ENCODE results near the gene CFAP298. TPM values are rescaled to one million over a fixed set of nuclear protein-coding genes. Genes with fewer than 3 reads are reported as not detected.
"Not testable (repeated sequence)": the region's sequence is repeated elsewhere in the genome, so short reads cannot be mapped to it uniquely, and the experiment has no call there.

Gene CFAP298
- total RNA-seq, 2 experiments from 2014 or later: 40.1 to 40.4 TPM

DNA sequence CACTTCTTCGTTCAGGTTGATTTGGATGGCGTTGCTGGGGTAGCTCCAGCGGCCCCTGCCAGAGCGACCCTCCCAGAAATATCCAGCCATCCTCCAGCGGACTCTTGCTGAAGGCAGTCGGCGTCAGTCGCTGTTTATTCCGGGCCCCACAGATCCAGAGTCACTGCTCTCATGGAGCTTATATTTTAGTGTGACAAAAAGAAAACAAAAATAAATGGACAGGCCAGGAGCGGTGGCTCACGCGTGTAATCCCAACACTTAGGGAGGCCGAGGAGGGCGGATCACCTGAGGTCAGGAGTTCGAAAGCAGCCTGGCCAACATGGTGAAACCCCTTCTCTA, 791 bp upstream of the CFAP298 start:
- no peak for DNase-seq
- Mint-ChIP-seq H3K36me3 (peaks cover 7% of the 10 kb centered on the region), H3K4me1 (peaks cover 19% of the 10 kb centered on the region), H3K4me3 (peak overlapping the region; percentile 98), H3K27me3 (peaks cover 10% of the 10 kb centered on the region), H3K27ac (peak overlapping the region; percentile 90), H3K9me3 (ENCODE audit: low read depth) (no peaks in the 10 kb centered on the region)
- ATAC-seq: no peak
- CTCF ChIA-PET: interaction anchor here (4.6 kb wide), 1 partner anchor 12 kb away, joined by 34 read pairs; no protein-coding TSS in a partner anchor

GRCh38 chr21:32611471-32611997, 643 bp downstream of the CFAP298 start:
- H3K9me3 Mint-ChIP-seq (ENCODE audit: low read depth): no peaks in the 10 kb centered on the region
- peaks cover 19% of the 10 kb centered on the region for H3K4me1 Mint-ChIP-seq
- H3K4me3 Mint-ChIP-seq: peak overlapping the region; percentile 98
- peaks cover 9% of the 10 kb centered on the region for H3K27me3 Mint-ChIP-seq
- CTCF ChIA-PET: interaction anchor here (0.7 to 4.6 kb wide), 10 partner anchors 10 to 217 kb away, joined by 3 to 34 read pairs (median 3); partner anchors contain the start of genes PAXBP1 and SYNJ1
- DNase-seq (peak; percentile 66), ATAC-seq (peak; percentile 27)
- peaks cover 12% of the 10 kb centered on the region for H3K36me3 Mint-ChIP-seq
- H3K27ac Mint-ChIP-seq: peak overlapping the region; percentile 90

DNA sequence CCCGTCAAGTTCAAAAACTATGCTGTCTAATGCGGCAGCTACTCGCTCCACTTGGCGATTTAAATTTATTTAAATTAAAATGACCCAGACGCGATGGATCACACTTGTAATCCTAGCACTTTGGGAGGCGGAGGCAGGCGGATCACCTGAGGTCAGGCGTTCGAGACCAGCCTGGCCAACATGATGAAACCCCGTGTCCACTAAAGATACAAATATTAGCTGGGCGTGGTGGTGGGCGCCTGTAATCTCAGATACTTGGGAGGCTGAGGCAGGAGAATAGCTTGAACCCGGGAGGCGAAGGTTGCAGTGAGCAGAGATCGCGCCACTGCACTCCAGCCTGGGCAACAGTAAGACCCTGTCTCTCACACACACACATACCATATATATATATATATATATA, 1.2 kb downstream of the CFAP298 start:
- H3K4me1 Mint-ChIP-seq: peaks cover 19% of the 10 kb centered on the region
- ATAC-seq: not testable (repeated sequence)

GRCh38 chr21:32608851-32609250, 3.3 kb downstream of the CFAP298 start:
- no peak for DNase-seq
- Mint-ChIP-seq H3K9me3 (ENCODE audit: low read depth) (no peaks in the 10 kb centered on the region), H3K4me3 (no peak overlapping the region), H3K27ac (no peak overlapping the region), H3K4me1 (peaks cover 19% of the 10 kb centered on the region), H3K27me3 (no peaks in the 10 kb centered on the region), H3K36me3 (peaks cover 17% of the 10 kb centered on the region)
- CTCF ChIA-PET: interaction anchor here (0.7 to 4.6 kb wide), 4 partner anchors 8 to 260 kb away, joined by 3 to 34 read pairs (median 4); partner anchors contain the start of gene EVA1C
- ATAC-seq: no peak

More for the DNA sequence above, 1.2 kb downstream of the CFAP298 start:
- H3K9me3 Mint-ChIP-seq (ENCODE audit: low read depth); H3K27ac Mint-ChIP-seq; DNase-seq; H3K27me3 Mint-ChIP-seq: not testable (repeated sequence)
- Mint-ChIP-seq H3K36me3 (peaks cover 13% of the 10 kb centered on the region), H3K4me3 (peak overlapping the region; percentile 98)
- CTCF ChIA-PET: interaction anchor here (0.8 to 4.6 kb wide), 4 partner anchors 10 to 217 kb away, joined by 3 to 34 read pairs (median 3); no protein-coding TSS in a partner anchor

- ATAC-seq (no peak), DNase-seq (no peak)
- H3K4me3 Mint-ChIP-seq: no peak overlapping the region
- CTCF ChIA-PET: interaction anchor here (1.1 to 1.5 kb wide), 2 partner anchors 17 to 203 kb away, joined by 3 to 5 read pairs; no protein-coding TSS in a partner anchor
- no peaks in the 10 kb centered on the region for H3K27me3 Mint-ChIP-seq
- no peak overlapping the region for H3K27ac Mint-ChIP-seq
- peaks cover 25% of the 10 kb centered on the region for H3K36me3 Mint-ChIP-seq
- H3K4me1 Mint-ChIP-seq: peaks cover 9% of the 10 kb centered on the region
- H3K9me3 Mint-ChIP-seq (ENCODE audit: low read depth): no peaks in the 10 kb centered on the region
These were observed 6.7 kb downstream of the CFAP298 start for GRCh38 chr21:32605469-32605868.

DNA sequence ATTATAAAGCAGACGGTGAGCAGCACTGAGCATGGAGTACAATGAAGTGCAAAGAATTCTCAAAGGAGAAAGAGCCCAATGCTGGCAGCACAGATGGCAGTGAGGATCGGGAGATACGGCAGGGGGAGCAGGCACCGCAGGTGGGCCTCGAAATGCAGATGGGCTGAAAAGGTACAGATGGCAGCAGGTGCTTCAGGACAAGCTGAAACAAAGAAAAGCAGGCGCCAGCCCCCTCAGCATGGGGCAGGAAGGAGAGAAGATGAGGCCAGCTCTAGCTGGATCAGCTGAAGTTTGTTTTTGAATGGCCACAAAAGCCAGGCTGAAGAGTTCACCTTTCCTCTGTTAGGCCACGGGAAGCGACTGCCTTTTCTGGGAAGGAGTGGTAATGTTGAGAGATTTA, 7.7 kb downstream of the CFAP298 start:
- DNase-seq (no peak), ATAC-seq (no peak)
- CTCF ChIA-PET: no interaction called here
- Mint-ChIP-seq H3K4me1 (peaks cover 8% of the 10 kb centered on the region), H3K27me3 (no peaks in the 10 kb centered on the region), H3K36me3 (peaks cover 24% of the 10 kb centered on the region), H3K4me3 (no peak overlapping the region), H3K9me3 (ENCODE audit: low read depth) (no peaks in the 10 kb centered on the region), H3K27ac (no peak overlapping the region)

DNA sequence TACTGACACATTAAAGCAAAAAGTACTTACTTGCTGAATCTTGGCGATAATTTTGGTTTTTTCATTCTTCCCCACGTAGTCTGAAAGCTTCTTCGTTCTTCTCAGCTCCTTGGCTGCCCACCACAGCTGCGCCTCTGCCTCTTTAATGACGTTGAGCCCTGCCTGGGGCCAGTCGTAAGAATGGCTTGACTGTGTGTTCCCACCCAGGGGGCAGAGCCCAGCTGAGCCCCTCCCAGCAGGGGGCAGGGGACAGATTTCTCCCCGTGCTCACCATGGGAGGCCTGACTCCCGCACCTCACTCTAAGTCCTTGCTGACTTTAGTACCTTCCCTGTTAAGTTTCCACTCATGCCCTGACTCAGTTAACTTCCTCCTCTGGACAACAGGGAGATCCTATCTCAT, 9.0 kb downstream of the CFAP298 start:
- H3K9me3 Mint-ChIP-seq (ENCODE audit: low read depth): no peaks in the 10 kb centered on the region
- CTCF ChIA-PET: interaction anchor here (5.1 kb wide), 1 partner anchor 200 kb away, joined by 75 read pairs; no protein-coding TSS in a partner anchor
- H3K36me3 Mint-ChIP-seq: peaks cover 19% of the 10 kb centered on the region
- H3K27me3 Mint-ChIP-seq: no peaks in the 10 kb centered on the region
- H3K27ac Mint-ChIP-seq: no peak overlapping the region
- DNase-seq: no peak
- no peak overlapping the region for H3K4me3 Mint-ChIP-seq
- peaks cover 8% of the 10 kb centered on the region for H3K4me1 Mint-ChIP-seq
- no peak for ATAC-seq

DNA sequence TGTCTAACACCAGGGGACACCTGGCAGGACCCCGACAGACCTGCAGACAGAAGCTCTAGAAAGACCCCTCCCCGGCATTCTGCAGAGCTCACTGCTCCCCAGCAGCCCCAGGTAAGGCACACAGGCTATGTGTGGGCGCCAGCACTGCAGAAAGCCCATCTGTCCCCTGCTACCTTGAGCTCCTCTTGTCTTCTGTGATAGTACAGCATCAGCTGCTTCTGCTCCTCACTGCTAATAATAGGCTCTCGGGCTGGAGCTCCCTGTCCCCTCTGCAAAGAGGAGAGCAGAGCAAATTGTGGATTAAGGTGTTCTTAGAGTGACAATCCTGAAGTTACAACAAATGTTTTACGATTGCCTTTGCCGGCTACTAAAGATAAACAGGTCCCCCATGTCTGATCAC, 10.1 kb downstream of the CFAP298 start:
- peaks cover 8% of the 10 kb centered on the region for H3K4me1 Mint-ChIP-seq
- CTCF ChIA-PET: interaction anchor here (0.7 to 5.1 kb wide), 12 partner anchors 9 to 736 kb away, joined by 3 to 75 read pairs (median 7); partner anchors contain the start of genes CFAP298 and URB1
- DNase-seq (no peak), ATAC-seq (no peak)
- H3K27me3 Mint-ChIP-seq: no peaks in the 10 kb centered on the region
- H3K36me3 Mint-ChIP-seq: peaks cover 16% of the 10 kb centered on the region
- no peak overlapping the region for H3K4me3 Mint-ChIP-seq
- no peak overlapping the region for H3K27ac Mint-ChIP-seq
- H3K9me3 Mint-ChIP-seq (ENCODE audit: low read depth): no peaks in the 10 kb centered on the region

DNA sequence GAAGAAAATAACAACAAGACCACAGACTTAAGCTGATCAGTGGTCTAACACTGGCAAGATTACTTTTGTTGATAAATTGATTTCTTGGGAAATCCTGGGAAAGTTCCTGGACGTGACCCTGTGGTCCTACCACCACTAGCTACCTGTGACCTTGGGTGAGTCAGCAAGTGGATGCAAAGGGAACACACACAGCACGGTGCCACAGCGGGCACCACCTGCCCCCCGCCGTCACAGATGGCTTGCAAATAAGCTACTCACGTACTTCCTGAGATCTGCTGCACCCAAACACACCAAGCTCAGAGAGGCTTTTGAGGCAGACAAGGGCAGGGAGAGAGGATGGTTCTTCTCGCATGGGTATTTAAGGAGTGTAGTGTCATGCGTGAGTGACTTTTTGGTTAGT, 12.7 kb downstream of the CFAP298 start:
- no peak for ATAC-seq
- no peaks in the 10 kb centered on the region for H3K27me3 Mint-ChIP-seq
- no peak overlapping the region for H3K4me3 Mint-ChIP-seq
- H3K4me1 Mint-ChIP-seq: peaks cover 19% of the 10 kb centered on the region
- no peak overlapping the region for H3K27ac Mint-ChIP-seq
- CTCF ChIA-PET: interaction anchor here (0.7 to 5.1 kb wide), 7 partner anchors 10 to 227 kb away, joined by 3 to 75 read pairs (median 4); no protein-coding TSS in a partner anchor
- DNase-seq: no peak
- H3K36me3 Mint-ChIP-seq: peaks cover 10% of the 10 kb centered on the region
- no peaks in the 10 kb centered on the region for H3K9me3 Mint-ChIP-seq (ENCODE audit: low read depth)

DNA sequence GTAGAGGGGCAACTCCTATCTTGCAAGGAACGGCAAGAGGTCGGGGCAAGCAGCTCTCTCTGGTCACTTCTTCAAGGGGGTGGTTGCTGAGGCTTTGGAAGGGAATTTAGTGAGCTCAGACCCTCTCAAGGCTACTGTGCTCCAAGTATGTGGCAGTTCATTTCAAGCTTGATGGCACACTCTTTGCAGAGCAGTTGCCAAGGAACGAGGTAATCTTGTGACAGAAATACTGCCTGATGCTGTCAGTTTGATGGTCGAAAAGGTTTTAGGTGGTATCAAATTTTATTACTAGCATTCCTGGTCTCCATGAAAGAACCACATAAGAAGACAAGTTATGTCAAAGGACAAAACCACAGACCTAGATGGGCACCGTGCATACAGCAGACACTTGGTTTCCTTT, 13.1 kb downstream of the CFAP298 start:
- no peaks in the 10 kb centered on the region for H3K9me3 Mint-ChIP-seq (ENCODE audit: low read depth)
- CTCF ChIA-PET: interaction anchor here (0.7 to 5.1 kb wide), 7 partner anchors 10 to 227 kb away, joined by 3 to 75 read pairs (median 4); no protein-coding TSS in a partner anchor

DNA sequence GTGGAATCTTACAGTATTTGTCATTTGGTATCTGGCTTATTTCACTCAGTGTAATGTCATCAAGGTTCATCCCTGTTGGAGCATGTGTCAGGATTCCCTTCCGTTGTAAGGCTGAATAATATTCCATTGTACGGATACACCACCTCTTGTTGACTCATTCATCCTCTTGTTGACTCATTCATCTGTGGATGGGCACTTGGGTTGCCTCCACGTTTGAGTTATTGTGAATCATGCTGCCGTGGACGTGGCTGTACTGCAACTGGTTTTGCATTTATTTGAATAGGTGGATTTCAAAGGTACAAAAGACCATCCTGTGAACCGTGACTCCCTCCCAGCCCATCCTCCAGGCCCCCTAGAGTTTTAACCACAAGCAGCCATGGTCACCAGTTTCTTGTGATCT, 15.0 kb downstream of the CFAP298 start:
- Mint-ChIP-seq H3K36me3 (peaks cover 3% of the 10 kb centered on the region), H3K27me3 (no peaks in the 10 kb centered on the region), H3K27ac (no peak overlapping the region), H3K4me1 (peaks cover 19% of the 10 kb centered on the region), H3K4me3 (no peak overlapping the region), H3K9me3 (ENCODE audit: low read depth) (no peaks in the 10 kb centered on the region)
- CTCF ChIA-PET: interaction anchor here (1.5 kb wide), 1 partner anchor 194 kb away, joined by 6 read pairs; no protein-coding TSS in a partner anchor
- ATAC-seq: no peak
- DNase-seq: no peak

More for the DNA sequence above, 13.1 kb downstream of the CFAP298 start:
- Mint-ChIP-seq H3K27ac (no peak overlapping the region), H3K4me3 (no peak overlapping the region), H3K36me3 (peaks cover 10% of the 10 kb centered on the region), H3K4me1 (peaks cover 19% of the 10 kb centered on the region), H3K27me3 (no peaks in the 10 kb centered on the region)
- DNase-seq: no peak
- ATAC-seq: no peak

DNA sequence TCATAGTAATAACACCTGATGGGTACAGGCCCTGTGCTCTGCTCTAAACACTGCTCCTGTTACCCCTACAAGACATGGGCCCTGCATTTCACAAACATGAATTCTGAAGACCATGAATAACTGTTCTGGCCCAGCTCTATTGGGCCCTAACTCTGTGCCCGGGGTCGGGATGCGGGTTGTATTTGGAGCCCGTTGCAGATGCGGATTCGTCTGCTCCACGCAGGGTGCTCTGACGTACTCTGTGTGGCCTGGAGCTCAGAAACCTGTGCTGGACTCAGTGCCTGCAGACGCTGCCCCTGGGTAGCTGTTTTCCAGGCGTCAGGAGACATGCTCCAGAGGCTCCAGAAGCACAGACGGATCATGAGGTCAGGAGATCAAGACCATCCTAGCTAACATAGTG, 16.7 kb downstream of the CFAP298 start:
- no peaks in the 10 kb centered on the region for H3K27me3 Mint-ChIP-seq
- ATAC-seq (no peak), DNase-seq (no peak)
- no peaks in the 10 kb centered on the region for H3K9me3 Mint-ChIP-seq (ENCODE audit: low read depth)
- peaks cover 19% of the 10 kb centered on the region for H3K4me1 Mint-ChIP-seq
- CTCF ChIA-PET: interaction anchor here (1.2 kb wide), 1 partner anchor 15 kb away, joined by 3 read pairs; no protein-coding TSS in a partner anchor
- H3K4me3 Mint-ChIP-seq: no peak overlapping the region
- peaks cover 2% of the 10 kb centered on the region for H3K36me3 Mint-ChIP-seq
- no peak overlapping the region for H3K27ac Mint-ChIP-seq

DNA sequence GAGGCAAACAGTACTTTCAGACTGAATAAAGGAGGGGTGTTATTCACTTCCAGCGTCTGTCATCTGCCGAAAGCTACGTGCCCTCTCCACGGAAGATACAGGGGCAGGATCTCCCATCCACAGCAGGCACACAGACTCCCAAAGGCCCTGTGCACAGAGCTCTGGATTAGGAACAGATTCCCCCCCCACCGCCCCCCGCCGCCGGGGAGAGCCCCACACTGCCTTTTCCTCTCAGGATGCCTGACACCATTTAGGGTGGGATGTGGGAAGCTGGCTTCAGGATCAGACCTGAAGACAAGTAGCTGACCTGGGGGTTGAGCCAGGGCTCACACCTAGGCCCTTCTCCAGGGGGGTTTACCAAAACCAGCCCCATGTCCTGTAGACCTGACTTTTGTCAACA, 18.5 kb downstream of the CFAP298 start:
- no peak for ATAC-seq
- CTCF ChIA-PET: interaction anchor here (0.9 kb wide), 1 partner anchor 190 kb away, joined by 3 read pairs; no protein-coding TSS in a partner anchor

More for the DNA sequence above, 18.5 kb downstream of the CFAP298 start:
- no peaks in the 10 kb centered on the region for H3K27me3 Mint-ChIP-seq
- H3K4me3 Mint-ChIP-seq: no peak overlapping the region
- peaks cover 11% of the 10 kb centered on the region for H3K4me1 Mint-ChIP-seq
- H3K9me3 Mint-ChIP-seq (ENCODE audit: low read depth): no peaks in the 10 kb centered on the region
- no peak for DNase-seq
- no peak overlapping the region for H3K27ac Mint-ChIP-seq
- no peaks in the 10 kb centered on the region for H3K36me3 Mint-ChIP-seq
